Spinal cord (tissue), 10 donors: ENCODE data around the gene NRN1L. TPM values are rescaled to one million over a fixed set of nuclear protein-coding genes. Genes with fewer than 3 reads are reported as not detected.
A peak's percentile ranks its signal among the peaks of the same experiment; 100 is the strongest.

Experiments used
- DNase-seq, 6 donors: peaks; one replicate each; pipeline versions ENCODE4 v3.0.0 to v3.0.0-alpha.2; 2013 to 2015; ENCODE audit warnings: low spot score in 6 of 6, low read depth in 4 of 6
- H3K27ac ChIP-seq: one replicate; pipeline ENCODE4 v1.5.1; 2013; ENCODE audit warnings: low read depth, low read length, control low read depth
- H3K27me3 ChIP-seq: one replicate; pipeline ENCODE4 v1.6.1; 2013; ENCODE audit warnings: low read length; ENCODE audit not compliant: control insufficient read depth, insufficient read depth
- H3K36me3 ChIP-seq: one replicate; pipeline ENCODE4 v1.6.1; 2013; ENCODE audit warnings: low read length; ENCODE audit not compliant: control insufficient read depth, insufficient read depth
- H3K4me1 ChIP-seq: one replicate; pipeline ENCODE4 v1.6.1; 2013; ENCODE audit warnings: low read length; ENCODE audit not compliant: control insufficient read depth, insufficient read depth
- H3K4me3 ChIP-seq: one replicate; pipeline ENCODE4 v1.5.1; 2013; ENCODE audit warnings: low read depth, low read length, control low read depth
- H3K9me3 ChIP-seq: one replicate; pipeline ENCODE4 v1.6.1; 2013; ENCODE audit warnings: low read length; ENCODE audit not compliant: control insufficient read depth, insufficient read depth
- WGBS: methylation state at CpG from one replicate; pipeline ENCODE4 v1.1.5; 2013; ENCODE audit warnings: missing lambda C conversion rate; ENCODE audit not compliant: insufficient coverage; 5-methylcytosine and 5-hydroxymethylcytosine counted together
- polyA plus RNA-seq, 2 donors: library from polyadenylated mRNA; unstranded; fragments of 120-200 nt; gene quantifications; one replicate each; pipeline ENCODE4 v1.2.1, GENCODE V29; 2013; ENCODE audit not compliant: insufficient read length in 2 of 2
- total RNA-seq, 2 donors: library from RNA; depleted of rRNA in 1 of 2; stranded (reverse); fragments of 120-200 nt in 1 of 2; fragments of >200 nt in 1 of 2; gene quantifications; one replicate each; pipeline versions ENCODE4 v1.2.3 to v1.2.4, GENCODE V29; 2013 to 2014
- donor health status: healthy.

The NRN1L gene
- total and polyA plus RNA-seq, 4 donors = 0.89 to 2.5 (median 1.5) TPM

GRCh38 chr16:67871256-67871655 lies 13.4 kb upstream of the NRN1L start:
- WGBS = 100% methylated on average over 1 of the region's 3 CpGs
- Histone ChIP-seq H3K27me3 (no peaks in the 10 kb centered on the region), H3K27ac (no peak overlapping the region), H3K4me3 (no peak overlapping the region), H3K36me3 (peaks cover 55% of the 10 kb centered on the region), H3K4me1 (peaks cover 22% of the 10 kb centered on the region), H3K9me3 (no peaks in the 10 kb centered on the region)
- no peak for DNase-seq

- Histone ChIP-seq H3K27ac (no peak overlapping the region), H3K9me3 (no peaks in the 10 kb centered on the region), H3K4me1 (peaks cover 22% of the 10 kb centered on the region), H3K4me3 (no peak overlapping the region), H3K27me3 (no peaks in the 10 kb centered on the region), H3K36me3 (peaks cover 56% of the 10 kb centered on the region)
- no peak for DNase-seq
- WGBS = 83% methylated on average over 1 of the region's 2 CpGs
These were observed 12.5 kb upstream of the NRN1L start for GRCh38 chr16:67872131-67872630.

GRCh38 chr16:67872631-67873434 lies 11.9 kb upstream of the NRN1L start, which contains the start of gene EDC4:
Gene EDC4 (plus strand): TSS chr16:67873052. CDS start chr16:67873262, 210 bp downstream.
- Histone ChIP-seq H3K36me3 (peaks cover 56% of the 10 kb centered on the region), H3K4me3 (peak within 1 kb of the TSS; percentile 78), H3K4me1 (peaks cover 22% of the 10 kb centered on the region), H3K27ac (peak within 1 kb of the TSS; percentile 64), H3K9me3 (no peaks in the 10 kb centered on the region), H3K27me3 (no peaks in the 10 kb centered on the region)
- WGBS = 1% methylated on average over 72 of the region's 72 CpGs
- peak in 5 of 6 donors; percentile 44 to 92 (median 64) for DNase-seq

- WGBS = 12% methylated on average over 21 of the region's 23 CpGs
- Histone ChIP-seq H3K4me3 (peak overlapping the region; percentile 78), H3K27me3 (no peaks in the 10 kb centered on the region), H3K9me3 (no peaks in the 10 kb centered on the region), H3K4me1 (peaks cover 22% of the 10 kb centered on the region), H3K27ac (no peak overlapping the region), H3K36me3 (peaks cover 56% of the 10 kb centered on the region)
- DNase-seq = no peak
These were observed 11.0 kb upstream of the NRN1L start for GRCh38 chr16:67873435-67874370.

- WGBS = 81% methylated on average over 3 of the region's 3 CpGs
- H3K9me3 ChIP-seq = no peaks in the 10 kb centered on the region
- peaks cover 57% of the 10 kb centered on the region for H3K36me3 ChIP-seq
- DNase-seq = no peak
- H3K4me3 ChIP-seq = peak overlapping the region; percentile 78
- H3K27ac ChIP-seq = no peak overlapping the region
- no peaks in the 10 kb centered on the region for H3K27me3 ChIP-seq
- peaks cover 22% of the 10 kb centered on the region for H3K4me1 ChIP-seq
These were observed 10.3 kb upstream of the NRN1L start for GRCh38 chr16:67874372-67874771.

- H3K36me3 ChIP-seq = peaks cover 69% of the 10 kb centered on the region
- DNase-seq = no peak
- H3K27me3 ChIP-seq = no peaks in the 10 kb centered on the region
- 94% methylated on average over 8 of the region's 11 CpGs for WGBS
- H3K9me3 ChIP-seq = no peaks in the 10 kb centered on the region
- peaks cover 22% of the 10 kb centered on the region for H3K4me1 ChIP-seq
- no peak overlapping the region for H3K27ac ChIP-seq
- H3K4me3 ChIP-seq = no peak overlapping the region
These were observed 7.6 kb upstream of the NRN1L start for GRCh38 chr16:67877064-67877463.

- Histone ChIP-seq H3K4me1 (peaks cover 15% of the 10 kb centered on the region), H3K27me3 (no peaks in the 10 kb centered on the region), H3K4me3 (no peak overlapping the region), H3K36me3 (peaks cover 81% of the 10 kb centered on the region), H3K9me3 (no peaks in the 10 kb centered on the region), H3K27ac (no peak overlapping the region)
- 89% methylated on average over 4 of the region's 6 CpGs for WGBS
- DNase-seq = no peak
These were observed 6.5 kb upstream of the NRN1L start for GRCh38 chr16:67878232-67878631.

GRCh38 chr16:67878846-67879245 lies 5.8 kb upstream of the NRN1L start:
- H3K9me3 ChIP-seq = no peaks in the 10 kb centered on the region
- no peak overlapping the region for H3K27ac ChIP-seq
- H3K4me3 ChIP-seq = no peak overlapping the region
- H3K27me3 ChIP-seq = no peaks in the 10 kb centered on the region
- 96% methylated on average over 9 of the region's 9 CpGs for WGBS
- H3K36me3 ChIP-seq = peaks cover 87% of the 10 kb centered on the region
- H3K4me1 ChIP-seq = peaks cover 15% of the 10 kb centered on the region
- DNase-seq = no peak

- Histone ChIP-seq H3K4me3 (no peak overlapping the region), H3K27me3 (no peaks in the 10 kb centered on the region), H3K9me3 (no peaks in the 10 kb centered on the region), H3K27ac (no peak overlapping the region), H3K36me3 (peaks cover 92% of the 10 kb centered on the region), H3K4me1 (peaks cover 15% of the 10 kb centered on the region)
- no peak for DNase-seq
- WGBS = 95% methylated on average over 12 of the region's 12 CpGs
These were observed 5.2 kb upstream of the NRN1L start for GRCh38 chr16:67879462-67879861.
